ENCODE data around the gene SLC9A8. TPM values are rescaled to one million over a fixed set of nuclear protein-coding genes. Genes with fewer than 3 reads are reported as not detected.
"Not testable (repeated sequence)": the region's sequence is repeated elsewhere in the genome, so short reads cannot be mapped to it uniquely, and the experiment has no call there.

Gene SLC9A8
- total RNA-seq, 1 donor from 2014 or later = 15.2 TPM

DNA sequence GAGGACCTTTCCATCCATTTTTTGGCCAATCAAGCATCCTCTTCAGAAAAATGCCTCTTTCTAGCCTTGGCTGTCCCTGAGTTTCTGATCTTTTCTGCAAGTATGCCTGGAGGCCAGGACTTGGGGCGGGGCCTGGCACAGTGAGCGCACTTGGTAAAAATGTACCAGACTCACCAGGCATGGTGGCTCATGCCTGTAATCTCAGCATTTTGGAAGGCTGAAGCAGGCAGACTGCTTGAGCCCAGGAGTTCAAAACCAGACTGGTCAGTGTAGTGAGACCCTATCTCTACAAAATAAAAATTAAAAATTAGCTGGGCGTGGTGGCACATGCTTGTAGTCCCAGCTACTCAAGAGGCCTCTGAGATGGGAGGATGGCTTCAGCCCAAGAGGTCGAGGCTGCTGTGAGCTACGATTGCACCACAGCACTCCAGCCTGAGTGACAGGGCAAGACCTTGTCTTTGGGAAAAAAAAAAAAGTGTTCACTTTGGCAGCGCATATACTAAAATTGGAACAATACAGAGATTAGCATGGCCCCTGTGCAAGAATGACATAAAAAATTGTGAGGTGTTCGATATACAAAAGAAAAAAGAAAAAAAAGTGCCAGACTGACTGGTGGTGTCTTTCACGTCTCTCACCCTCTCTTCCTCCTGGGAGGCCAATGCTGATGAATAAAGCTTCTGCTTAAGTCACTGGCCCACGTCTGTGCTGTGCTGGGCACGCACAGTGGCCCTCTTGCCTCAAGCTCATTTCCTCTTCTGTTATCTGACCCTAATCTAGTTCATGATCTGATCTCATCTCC is 18.1 kb upstream of the SLC9A8 start:
- DNase-seq = no peak
- H3K4me1 Mint-ChIP-seq = peaks cover 13% of the 10 kb centered on the region

DNA sequence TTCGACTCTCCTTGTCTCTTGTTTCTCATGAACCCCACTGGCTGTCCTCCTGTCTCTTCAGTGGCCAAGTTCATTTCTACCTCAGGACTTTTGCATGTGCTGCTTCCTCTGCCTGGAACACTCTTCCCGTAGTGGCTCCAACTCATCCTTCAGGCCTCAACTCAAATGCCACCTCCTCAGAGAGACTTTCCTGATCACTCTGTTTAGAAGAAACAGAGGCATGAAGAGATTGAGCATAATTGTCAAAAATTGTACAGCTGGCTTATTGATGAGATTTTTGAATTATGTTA is 17.5 kb upstream of the SLC9A8 start:
- no peak for DNase-seq
- Mint-ChIP-seq H3K4me1 (peaks cover 16% of the 10 kb centered on the region), H3K27me3 (peaks cover 18% of the 10 kb centered on the region), H3K9me3 (no peaks in the 10 kb centered on the region), H3K27ac (no peak overlapping the region), H3K36me3 (ENCODE audit: low read depth) (no peaks in the 10 kb centered on the region), H3K4me3 (no peak overlapping the region)
- intact Hi-C loops (cut with micrococcal nuclease) = no loop called here

More for the DNA sequence above, 18.1 kb upstream of the SLC9A8 start:
- Mint-ChIP-seq H3K36me3 (ENCODE audit: low read depth) (no peaks in the 10 kb centered on the region), H3K9me3 (no peaks in the 10 kb centered on the region), H3K4me3 (no peak overlapping the region), H3K27ac (no peak overlapping the region), H3K27me3 (peaks cover 23% of the 10 kb centered on the region)
- intact Hi-C loops (cut with micrococcal nuclease) = no loop called here

DNA sequence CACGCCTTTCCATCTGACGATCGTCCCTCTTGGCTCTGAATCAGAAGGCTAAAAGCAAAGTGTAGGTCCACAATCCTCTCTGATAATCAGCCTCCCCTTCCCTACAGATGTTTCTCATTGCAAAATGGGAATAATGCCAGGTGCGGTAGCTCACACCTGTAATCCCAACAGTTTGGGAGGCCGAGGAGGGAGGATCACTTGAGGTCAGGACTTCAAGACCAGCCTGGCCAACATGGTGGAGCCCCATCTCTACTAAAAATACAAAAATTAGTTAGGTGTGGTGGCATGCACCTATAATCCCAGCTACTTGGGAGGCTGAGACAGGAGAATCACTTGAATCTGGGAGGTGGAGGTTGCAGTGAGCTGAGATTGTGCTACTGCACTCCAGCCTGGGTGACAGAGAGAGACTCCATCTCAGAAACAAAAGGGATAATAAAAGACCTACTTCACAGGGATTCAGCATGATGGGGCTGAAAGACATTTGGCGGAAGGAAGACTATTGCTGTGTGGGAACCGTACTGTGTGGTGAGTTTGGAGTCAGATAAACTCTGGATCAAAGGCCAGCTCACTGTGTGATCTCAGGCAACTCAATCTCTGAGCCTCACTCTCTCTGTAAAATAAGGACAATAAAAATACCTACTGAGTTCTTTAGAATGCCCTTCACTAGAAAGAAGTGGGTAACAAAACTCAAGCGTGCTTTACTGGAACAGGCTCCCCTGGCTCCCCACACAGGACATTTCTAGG is 15.9 kb upstream of the SLC9A8 start:
- no peak for DNase-seq
- intact Hi-C loops (cut with micrococcal nuclease) = no loop called here
- no peak overlapping the region for H3K27ac Mint-ChIP-seq
- H3K36me3 Mint-ChIP-seq (ENCODE audit: low read depth) = no peaks in the 10 kb centered on the region
- no peak overlapping the region for H3K4me3 Mint-ChIP-seq
- no peaks in the 10 kb centered on the region for H3K9me3 Mint-ChIP-seq
- H3K27me3 Mint-ChIP-seq = peaks cover 15% of the 10 kb centered on the region
- H3K4me1 Mint-ChIP-seq = peaks cover 27% of the 10 kb centered on the region

DNA sequence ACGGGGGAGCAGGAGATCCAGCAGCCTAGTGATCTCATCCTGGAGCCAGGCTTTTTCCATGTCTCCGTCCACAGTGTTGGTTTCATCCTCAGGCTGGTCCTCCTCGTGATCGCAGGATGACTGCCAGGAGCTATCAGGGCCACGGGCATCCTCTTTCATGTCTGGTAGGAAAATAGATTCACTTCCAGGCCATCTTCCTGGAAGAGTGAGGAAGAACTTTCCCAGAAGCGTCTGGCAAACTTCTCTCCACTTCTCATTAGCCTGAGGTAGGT is 15.3 kb upstream of the SLC9A8 start:
- peaks cover 12% of the 10 kb centered on the region for H3K27me3 Mint-ChIP-seq
- no peaks in the 10 kb centered on the region for H3K36me3 Mint-ChIP-seq (ENCODE audit: low read depth)
- H3K27ac Mint-ChIP-seq = no peak overlapping the region
- H3K9me3 Mint-ChIP-seq = no peaks in the 10 kb centered on the region
- H3K4me3 Mint-ChIP-seq = no peak overlapping the region
- intact Hi-C loops (cut with micrococcal nuclease) = no loop called here
- peaks cover 29% of the 10 kb centered on the region for H3K4me1 Mint-ChIP-seq
- DNase-seq = no peak

DNA sequence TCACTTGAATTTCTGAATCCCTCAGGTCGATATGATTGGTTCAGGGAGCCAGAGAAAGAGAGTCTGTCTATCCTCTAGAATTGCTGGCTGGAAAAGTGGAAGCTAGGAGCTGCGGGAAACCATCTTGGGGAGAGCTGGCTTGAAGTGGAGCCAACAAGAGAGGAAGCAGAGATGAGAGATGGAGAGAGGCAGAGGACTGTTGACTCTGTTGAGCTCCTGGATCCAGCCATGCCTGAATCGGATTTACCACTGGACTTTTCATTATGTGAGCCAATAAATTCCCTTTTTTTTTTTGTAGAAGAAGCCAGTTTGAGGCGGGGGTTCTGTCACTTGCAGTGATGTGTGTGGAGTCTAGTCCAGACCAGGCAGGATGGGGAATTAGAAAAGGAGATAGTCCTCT is 13.9 kb upstream of the SLC9A8 start:
- Mint-ChIP-seq H3K4me3 (no peak overlapping the region), H3K4me1 (peaks cover 36% of the 10 kb centered on the region), H3K9me3 (no peaks in the 10 kb centered on the region), H3K36me3 (ENCODE audit: low read depth) (no peaks in the 10 kb centered on the region), H3K27ac (no peak overlapping the region), H3K27me3 (peaks cover 12% of the 10 kb centered on the region)
- intact Hi-C loops (cut with micrococcal nuclease) = no loop called here
- DNase-seq = no peak

DNA sequence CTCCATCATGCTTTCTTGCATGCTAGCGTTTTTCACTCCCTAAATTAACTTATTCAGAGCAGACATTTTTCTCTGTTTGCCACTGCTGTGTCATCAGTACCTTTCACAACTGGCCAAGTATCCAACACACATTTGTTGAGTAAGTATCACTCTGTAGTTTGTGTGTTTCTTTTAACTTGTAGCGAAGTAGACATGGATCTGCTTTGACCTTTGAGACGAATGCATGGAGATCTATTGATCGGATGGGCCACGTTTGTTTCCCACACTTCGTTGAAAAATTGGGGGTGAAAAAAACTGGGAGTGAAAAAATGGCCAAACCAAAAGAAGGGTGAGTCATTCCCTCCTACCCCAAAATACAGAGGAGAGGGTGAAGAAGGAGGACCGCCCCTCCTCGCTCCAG is 12.9 kb upstream of the SLC9A8 start:
- no peak overlapping the region for H3K27ac Mint-ChIP-seq
- H3K4me3 Mint-ChIP-seq = no peak overlapping the region
- H3K36me3 Mint-ChIP-seq (ENCODE audit: low read depth) = no peaks in the 10 kb centered on the region
- no peaks in the 10 kb centered on the region for H3K9me3 Mint-ChIP-seq
- H3K4me1 Mint-ChIP-seq = peaks cover 38% of the 10 kb centered on the region
- intact Hi-C loops (cut with micrococcal nuclease) = no loop called here
- H3K27me3 Mint-ChIP-seq = peaks cover 12% of the 10 kb centered on the region
- no peak for DNase-seq

DNA sequence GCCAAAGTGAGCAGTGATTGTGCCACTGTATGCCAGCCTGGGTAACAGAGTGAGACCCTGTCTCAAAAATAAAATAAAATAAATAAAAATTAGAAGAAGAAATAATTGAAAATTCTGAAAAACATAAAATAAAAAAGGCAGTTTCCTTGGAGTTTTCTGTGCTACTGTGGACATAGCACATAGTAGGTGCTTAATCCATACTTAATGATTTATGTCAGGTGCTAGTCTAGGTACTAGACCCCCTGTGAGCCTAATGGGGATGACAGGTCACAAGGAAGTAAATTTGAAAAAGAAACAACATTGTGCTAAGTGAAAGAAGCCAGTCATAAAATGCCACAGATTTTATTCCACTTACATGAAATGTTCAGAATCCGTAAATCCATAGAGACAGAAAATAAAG is 9.2 kb upstream of the SLC9A8 start:
- no peak for DNase-seq
- intact Hi-C loops (cut with micrococcal nuclease) = loop anchor here (2.0 kb wide), 1 partner anchor 35 kb away; no protein-coding TSS in a partner anchor
- Mint-ChIP-seq H3K27me3 (peaks cover 3% of the 10 kb centered on the region), H3K9me3 (no peaks in the 10 kb centered on the region), H3K4me3 (no peak overlapping the region), H3K27ac (peak overlapping the region; percentile 51), H3K4me1 (peaks cover 54% of the 10 kb centered on the region), H3K36me3 (ENCODE audit: low read depth) (no peaks in the 10 kb centered on the region)

DNA sequence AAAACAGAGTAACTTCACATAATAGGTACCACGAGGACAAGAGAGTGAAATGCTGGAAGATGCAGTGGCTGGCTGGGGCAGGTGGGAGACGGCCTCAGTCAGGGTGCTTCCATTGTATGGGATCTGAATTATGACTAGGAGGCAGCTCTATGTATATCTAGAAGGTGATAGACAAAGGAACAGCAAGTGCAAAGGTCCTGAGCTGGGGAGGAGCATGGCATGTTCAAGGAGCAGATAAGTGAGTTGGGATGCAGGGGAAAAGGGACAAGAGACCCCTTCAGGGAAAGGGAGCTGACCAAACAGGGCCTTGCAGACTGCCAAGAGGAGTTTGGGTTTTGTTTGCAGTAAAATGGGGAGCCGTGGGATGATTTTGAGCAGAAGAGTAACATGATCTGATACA is 8.3 kb upstream of the SLC9A8 start:
- peak; percentile 58 for DNase-seq
- H3K27me3 Mint-ChIP-seq = no peaks in the 10 kb centered on the region
- H3K4me1 Mint-ChIP-seq = peaks cover 52% of the 10 kb centered on the region
- peak overlapping the region; percentile 79 for H3K27ac Mint-ChIP-seq
- H3K9me3 Mint-ChIP-seq = no peaks in the 10 kb centered on the region
- intact Hi-C loops (cut with micrococcal nuclease) = no loop called here
- H3K36me3 Mint-ChIP-seq (ENCODE audit: low read depth) = no peaks in the 10 kb centered on the region
- H3K4me3 Mint-ChIP-seq = peak overlapping the region; percentile 0

DNA sequence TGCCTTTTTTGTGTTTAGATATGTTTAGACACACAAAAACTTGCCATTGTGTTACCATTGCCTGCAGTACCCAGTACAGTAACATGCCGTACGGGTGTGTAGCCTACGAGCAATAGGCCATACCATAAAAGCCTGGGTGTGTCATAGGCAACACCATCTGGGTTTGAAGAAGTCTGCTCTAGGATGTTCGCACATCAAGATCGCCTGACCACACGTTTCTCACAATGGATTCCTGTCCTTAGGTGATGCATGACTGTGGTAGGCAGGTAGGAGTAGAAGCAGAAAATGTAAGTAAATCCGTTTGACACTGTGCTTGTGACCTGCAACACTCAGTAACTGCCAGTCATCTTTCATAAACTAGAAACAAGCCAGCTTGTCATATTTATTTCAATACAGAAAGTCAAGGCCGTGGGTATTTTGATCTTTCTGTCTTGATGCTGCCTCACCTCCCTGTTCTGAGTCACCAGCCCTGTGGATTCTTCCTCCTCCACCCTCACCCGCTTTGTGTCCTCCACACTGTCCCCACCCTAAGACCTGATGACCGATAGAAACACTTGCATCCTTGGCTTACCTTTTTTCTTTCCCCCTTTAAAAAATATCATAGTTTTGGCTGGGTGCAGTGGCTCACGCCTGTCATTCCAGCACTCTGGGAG is 7.3 kb upstream of the SLC9A8 start:
- Mint-ChIP-seq H3K4me1 (peaks cover 46% of the 10 kb centered on the region), H3K27ac (peak overlapping the region; percentile 78), H3K4me3 (peak overlapping the region; percentile 15)
- H3K27me3 Mint-ChIP-seq; H3K9me3 Mint-ChIP-seq; H3K36me3 Mint-ChIP-seq (ENCODE audit: low read depth): not testable (repeated sequence)
- peak; percentile 86 for DNase-seq
- intact Hi-C loops (cut with micrococcal nuclease) = loop anchor here (1.0 to 5.0 kb wide), 5 partner anchors 18 to 270 kb away; no protein-coding TSS in a partner anchor

DNA sequence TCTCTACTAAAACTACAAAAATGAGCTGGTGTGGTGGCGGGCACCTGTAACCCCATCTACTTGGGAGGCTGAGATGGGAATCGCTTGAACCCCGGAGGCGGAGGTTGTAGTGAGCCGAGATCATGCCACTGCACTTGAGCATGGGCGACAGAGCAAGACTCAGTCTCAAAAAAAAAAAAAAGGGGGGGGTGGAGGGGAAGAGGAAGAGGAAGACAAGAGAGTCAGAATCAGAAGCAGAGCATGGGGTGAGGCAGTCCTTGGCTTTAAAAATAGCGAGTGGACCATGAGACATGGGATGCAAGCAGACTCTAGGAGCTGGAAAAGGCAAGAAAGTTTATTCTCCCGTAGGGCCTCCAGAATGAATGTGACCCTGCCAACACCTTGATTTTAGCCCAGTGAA is 3.9 kb upstream of the SLC9A8 start:
- H3K27ac Mint-ChIP-seq = no peak overlapping the region
- no peak for DNase-seq
- no peaks in the 10 kb centered on the region for H3K27me3 Mint-ChIP-seq
- no peaks in the 10 kb centered on the region for H3K36me3 Mint-ChIP-seq (ENCODE audit: low read depth)
- H3K9me3 Mint-ChIP-seq = no peaks in the 10 kb centered on the region
- peaks cover 48% of the 10 kb centered on the region for H3K4me1 Mint-ChIP-seq
- no peak overlapping the region for H3K4me3 Mint-ChIP-seq
- intact Hi-C loops (cut with micrococcal nuclease) = loop anchor here (5.0 kb wide), 1 partner anchor 131 kb away; no protein-coding TSS in a partner anchor

DNA sequence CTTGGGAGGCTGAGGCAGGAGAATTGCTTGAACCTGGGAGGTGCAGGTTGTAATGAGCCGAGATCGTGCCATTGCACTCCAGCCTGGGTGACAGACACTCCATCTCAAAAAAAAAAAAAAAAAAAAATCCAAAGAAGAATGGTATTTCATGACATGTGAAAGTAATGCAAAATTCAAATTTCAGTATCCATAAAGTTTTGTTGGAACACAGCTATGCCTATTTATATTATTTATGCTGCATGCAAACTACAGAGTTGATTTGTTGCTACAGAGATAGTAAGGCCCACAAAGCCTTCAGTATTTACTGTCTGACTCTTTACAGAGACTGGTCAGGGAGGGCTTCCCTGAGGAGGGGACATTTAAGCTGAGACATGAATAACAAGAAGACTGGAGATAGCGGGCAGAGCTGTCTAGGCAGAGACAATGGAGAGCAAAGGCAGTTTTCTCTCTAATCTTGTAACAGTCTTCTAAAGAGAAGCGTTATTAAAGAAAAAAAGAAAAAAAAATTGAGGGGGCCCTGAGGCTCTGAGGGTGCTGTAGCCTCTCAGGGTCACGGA is 2.7 kb upstream of the SLC9A8 start:
- peaks cover 1% of the 10 kb centered on the region for H3K36me3 Mint-ChIP-seq (ENCODE audit: low read depth)
- no peak overlapping the region for H3K27ac Mint-ChIP-seq
- no peaks in the 10 kb centered on the region for H3K27me3 Mint-ChIP-seq
- H3K4me1 Mint-ChIP-seq = peaks cover 54% of the 10 kb centered on the region
- no peak for DNase-seq
- H3K9me3 Mint-ChIP-seq = no peaks in the 10 kb centered on the region
- H3K4me3 Mint-ChIP-seq = no peak overlapping the region
- intact Hi-C loops (cut with micrococcal nuclease) = loop anchor here (5.0 kb wide), 3 partner anchors 133 to 302 kb away; partner anchors contain the start of gene UBE2V1

DNA sequence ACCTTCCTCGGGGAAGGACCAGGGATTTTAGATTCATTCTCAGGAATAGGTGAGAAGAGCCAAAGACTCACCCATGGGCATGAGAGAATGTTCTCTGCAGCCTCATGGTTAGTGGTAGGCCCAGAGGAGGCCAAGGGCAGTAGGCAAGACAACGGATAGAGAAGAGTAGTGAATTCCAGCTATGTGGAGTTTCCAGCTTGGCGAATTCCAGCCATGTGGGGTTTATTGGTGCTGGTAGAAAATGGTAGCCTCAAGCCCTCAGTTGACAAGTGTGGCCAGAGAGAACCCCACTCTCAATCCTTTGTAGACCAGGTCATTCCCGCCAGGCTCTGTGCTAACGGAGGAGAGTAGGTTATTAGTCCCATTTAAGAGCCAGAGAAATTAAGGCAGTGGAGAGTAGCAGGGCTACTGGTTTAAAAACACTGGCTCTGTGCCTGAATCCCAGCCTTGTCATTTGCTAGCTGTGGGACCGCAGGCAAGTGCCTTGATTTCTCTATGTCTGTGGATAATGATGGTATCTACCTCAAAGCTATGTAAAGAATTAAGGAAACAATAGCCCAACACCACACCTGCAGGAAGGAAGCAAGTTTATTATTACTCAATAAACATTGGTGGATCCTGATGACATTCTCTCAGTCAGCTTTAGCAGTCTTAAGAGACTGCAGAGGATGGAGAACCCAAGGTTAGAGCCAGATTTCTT is 2.0 kb upstream of the SLC9A8 start:
- no peak overlapping the region for H3K4me3 Mint-ChIP-seq
- intact Hi-C loops (cut with micrococcal nuclease) = loop anchor here (5.0 kb wide), 2 partner anchors 143 to 302 kb away; partner anchors contain the start of gene UBE2V1
- H3K4me1 Mint-ChIP-seq = peaks cover 53% of the 10 kb centered on the region
- H3K9me3 Mint-ChIP-seq = no peaks in the 10 kb centered on the region
- peaks cover 8% of the 10 kb centered on the region for H3K36me3 Mint-ChIP-seq (ENCODE audit: low read depth)
- no peaks in the 10 kb centered on the region for H3K27me3 Mint-ChIP-seq
- no peak for DNase-seq
- H3K27ac Mint-ChIP-seq = peak overlapping the region; percentile 30

DNA sequence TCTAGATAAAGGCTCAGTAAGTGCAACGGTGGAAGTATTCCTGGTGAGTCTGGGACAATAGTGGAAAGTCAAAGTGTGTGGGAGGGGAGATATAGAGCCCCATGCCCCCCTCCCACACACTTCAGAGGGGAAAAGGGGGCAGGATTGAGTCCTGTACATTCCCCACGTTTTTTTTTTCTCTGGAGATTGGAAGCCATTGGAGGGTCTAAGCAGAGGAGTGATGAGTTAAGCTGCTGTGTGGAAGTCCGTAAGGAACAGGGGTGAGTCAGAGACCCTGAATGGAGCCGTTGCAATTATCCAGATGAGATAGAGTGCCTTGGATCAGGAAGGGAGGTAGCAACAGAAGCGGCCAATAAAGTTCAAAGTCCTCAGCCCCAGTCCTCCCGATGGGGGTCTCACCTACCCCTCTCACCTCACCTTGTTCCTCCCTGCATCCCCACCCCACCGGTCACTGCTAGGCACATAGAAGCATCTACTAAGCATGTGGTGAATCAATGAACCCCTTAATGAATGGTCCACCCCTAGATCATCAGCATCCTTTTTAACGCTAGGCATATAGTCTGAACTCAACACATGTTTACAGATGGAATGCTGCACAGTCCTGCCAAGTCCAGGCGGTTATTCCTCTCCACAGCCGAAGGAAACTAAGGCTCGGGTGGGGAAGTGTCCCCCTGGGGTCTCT is 662 bp upstream of the SLC9A8 start:
- peaks cover 45% of the 10 kb centered on the region for H3K4me1 Mint-ChIP-seq
- peaks cover 20% of the 10 kb centered on the region for H3K36me3 Mint-ChIP-seq (ENCODE audit: low read depth)
- intact Hi-C loops (cut with micrococcal nuclease) = loop anchor here (2.0 to 5.0 kb wide), 4 partner anchors 35 to 300 kb away; partner anchors contain the start of genes B4GALT5 and UBE2V1
- H3K27ac Mint-ChIP-seq = peak overlapping the region; percentile 96
- H3K4me3 Mint-ChIP-seq = peak overlapping the region; percentile 92
- H3K27me3 Mint-ChIP-seq = no peaks in the 10 kb centered on the region
- no peak for DNase-seq
- H3K9me3 Mint-ChIP-seq = no peaks in the 10 kb centered on the region
